Prostate gland (tissue), 2 donors: Measurements from ENCODE around the gene OLFML2B.

ENCODE experiments used
- POLR2A ChIP-seq: fragments of 450-650 bp; IDR thresholded peaks from one replicate; pipeline ENCODE4 v1.6.1; 2016; ENCODE audit warnings: antibody characterized with exemption, mild to moderate bottlenecking
- TF ChIP-seq, protein P1 (sequence below), 4 experiments: fragments of 200-600 bp in 2 of 4; fragments of 450-650 bp in 2 of 4; sonication (generic) in 2 of 4; IDR thresholded peaks; 1 replicate in 3 of 4; 2 replicates in 1 of 4; pipeline ENCODE4 v1.5.1; 2016 to 2019; ENCODE audit warnings: antibody characterized with exemption in 4 of 4, mild to moderate bottlenecking in 2 of 4, moderate library complexity in 2 of 4

GRCh38 chr1:162042361-162042760 lies 18.7 kb upstream of the OLFML2B start:
- TF ChIP-seq POLR2A: no peak
- TF ChIP-seq, protein P1, sequence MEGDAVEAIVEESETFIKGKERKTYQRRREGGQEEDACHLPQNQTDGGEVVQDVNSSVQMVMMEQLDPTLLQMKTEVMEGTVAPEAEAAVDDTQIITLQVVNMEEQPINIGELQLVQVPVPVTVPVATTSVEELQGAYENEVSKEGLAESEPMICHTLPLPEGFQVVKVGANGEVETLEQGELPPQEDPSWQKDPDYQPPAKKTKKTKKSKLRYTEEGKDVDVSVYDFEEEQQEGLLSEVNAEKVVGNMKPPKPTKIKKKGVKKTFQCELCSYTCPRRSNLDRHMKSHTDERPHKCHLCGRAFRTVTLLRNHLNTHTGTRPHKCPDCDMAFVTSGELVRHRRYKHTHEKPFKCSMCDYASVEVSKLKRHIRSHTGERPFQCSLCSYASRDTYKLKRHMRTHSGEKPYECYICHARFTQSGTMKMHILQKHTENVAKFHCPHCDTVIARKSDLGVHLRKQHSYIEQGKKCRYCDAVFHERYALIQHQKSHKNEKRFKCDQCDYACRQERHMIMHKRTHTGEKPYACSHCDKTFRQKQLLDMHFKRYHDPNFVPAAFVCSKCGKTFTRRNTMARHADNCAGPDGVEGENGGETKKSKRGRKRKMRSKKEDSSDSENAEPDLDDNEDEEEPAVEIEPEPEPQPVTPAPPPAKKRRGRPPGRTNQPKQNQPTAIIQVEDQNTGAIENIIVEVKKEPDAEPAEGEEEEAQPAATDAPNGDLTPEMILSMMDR (IDR thresholded peaks at IDR 0.05): no peak
